ENCODE results near the gene PRIMA1.
A peak's percentile ranks its signal among the peaks of the same experiment; 100 is the strongest.

Gene PRIMA1

DNA sequence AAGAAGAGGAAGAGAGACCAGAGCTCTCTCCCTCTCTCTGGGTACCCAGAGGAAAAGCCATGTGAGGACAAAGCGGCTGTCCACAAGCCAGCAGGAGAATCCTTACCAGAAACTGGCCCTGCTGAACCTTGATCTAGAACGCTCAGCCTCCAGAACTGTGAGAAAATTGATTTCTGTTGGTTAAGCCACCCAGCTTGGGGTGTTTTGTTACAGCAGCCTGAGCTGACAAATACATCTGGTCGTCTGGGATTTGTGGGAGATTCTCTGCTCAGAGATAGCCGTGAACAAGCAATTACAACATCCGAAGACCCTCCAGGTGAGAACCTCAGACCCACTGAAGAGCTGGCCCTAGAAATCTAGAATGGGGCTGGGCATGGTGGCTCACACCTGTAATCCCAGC, 6.5 kb upstream of the PRIMA1 start:
- DNase-seq (ENCODE audit: low spot score), result no peak

DNA sequence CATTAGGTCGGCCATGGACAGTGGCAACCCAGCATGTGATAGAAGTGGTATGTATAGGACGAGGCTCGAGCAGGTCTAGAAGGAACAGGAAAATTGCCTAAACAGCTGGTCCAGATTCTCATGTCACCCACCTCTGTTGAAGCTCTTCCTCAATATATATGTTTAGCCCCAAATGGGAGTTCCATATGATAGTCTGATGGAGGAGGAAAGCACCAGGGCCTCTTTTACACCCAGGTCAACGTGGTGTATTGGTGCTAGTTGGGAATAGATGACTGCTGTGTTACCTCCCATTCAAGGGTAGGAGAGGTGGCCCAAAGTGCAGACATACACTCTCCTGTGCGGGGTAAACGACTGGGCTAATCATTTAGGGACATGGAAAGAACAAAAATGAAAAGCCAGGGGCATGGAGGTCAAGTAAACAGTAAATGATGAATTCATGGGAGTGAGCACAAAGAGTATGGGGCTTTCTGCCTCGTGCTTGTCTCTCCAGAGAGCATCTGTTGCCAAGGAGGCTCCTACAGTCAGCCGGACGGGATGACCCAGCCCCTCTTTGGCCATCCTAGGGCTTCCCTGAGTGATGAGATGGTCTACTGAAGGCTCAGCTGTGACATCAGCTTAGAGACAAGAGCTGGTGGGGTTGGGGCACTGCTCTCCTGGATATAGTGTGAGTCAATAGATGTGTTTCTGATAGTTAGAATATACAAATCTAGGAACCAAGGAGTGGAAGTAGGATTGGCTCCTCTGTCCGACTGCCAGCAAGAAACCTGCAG, 5.5 kb upstream of the PRIMA1 start:
- no peak for DNase-seq (ENCODE audit: low spot score)

DNA sequence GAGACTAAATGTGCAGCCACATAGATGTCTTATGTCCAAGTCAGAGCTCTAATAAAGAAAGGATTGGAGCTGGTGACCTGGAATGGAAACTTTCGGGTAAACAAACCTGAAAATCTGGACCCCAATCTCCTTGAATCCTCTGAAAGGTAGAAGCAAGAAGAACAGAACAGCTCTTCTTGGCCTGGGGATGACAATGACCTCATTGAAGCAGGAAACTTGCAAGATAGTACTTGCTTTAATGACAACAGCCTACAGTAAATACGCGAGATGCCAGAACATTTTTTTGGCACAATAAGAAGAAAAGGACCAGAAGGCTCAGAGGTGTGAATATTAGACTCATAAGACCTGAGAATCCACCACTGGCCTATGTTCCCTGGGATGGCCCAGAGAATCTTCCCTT, 4.1 kb upstream of the PRIMA1 start:
- no peak for DNase-seq (ENCODE audit: low spot score)

DNA sequence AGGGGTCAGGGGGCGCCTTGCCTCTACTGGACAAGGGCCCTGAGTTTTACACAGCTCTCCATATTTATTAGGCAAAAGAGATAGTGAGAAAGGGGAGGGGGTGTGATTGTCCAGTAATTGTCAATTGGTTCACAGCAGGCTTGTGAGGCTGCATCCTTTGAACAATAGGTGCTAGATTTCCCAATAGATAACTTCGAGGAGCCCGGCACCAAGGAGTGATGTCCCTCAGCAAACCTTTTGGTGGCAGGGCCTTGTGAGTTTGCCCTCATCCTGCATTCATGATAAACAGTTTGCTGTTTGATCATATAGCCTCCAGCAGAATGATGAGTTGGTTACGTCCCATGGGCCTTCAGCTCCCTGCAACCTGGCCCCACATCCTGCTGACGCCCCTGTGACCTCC, 2.7 kb upstream of the PRIMA1 start:
- DNase-seq (ENCODE audit: low spot score), result no peak

DNA sequence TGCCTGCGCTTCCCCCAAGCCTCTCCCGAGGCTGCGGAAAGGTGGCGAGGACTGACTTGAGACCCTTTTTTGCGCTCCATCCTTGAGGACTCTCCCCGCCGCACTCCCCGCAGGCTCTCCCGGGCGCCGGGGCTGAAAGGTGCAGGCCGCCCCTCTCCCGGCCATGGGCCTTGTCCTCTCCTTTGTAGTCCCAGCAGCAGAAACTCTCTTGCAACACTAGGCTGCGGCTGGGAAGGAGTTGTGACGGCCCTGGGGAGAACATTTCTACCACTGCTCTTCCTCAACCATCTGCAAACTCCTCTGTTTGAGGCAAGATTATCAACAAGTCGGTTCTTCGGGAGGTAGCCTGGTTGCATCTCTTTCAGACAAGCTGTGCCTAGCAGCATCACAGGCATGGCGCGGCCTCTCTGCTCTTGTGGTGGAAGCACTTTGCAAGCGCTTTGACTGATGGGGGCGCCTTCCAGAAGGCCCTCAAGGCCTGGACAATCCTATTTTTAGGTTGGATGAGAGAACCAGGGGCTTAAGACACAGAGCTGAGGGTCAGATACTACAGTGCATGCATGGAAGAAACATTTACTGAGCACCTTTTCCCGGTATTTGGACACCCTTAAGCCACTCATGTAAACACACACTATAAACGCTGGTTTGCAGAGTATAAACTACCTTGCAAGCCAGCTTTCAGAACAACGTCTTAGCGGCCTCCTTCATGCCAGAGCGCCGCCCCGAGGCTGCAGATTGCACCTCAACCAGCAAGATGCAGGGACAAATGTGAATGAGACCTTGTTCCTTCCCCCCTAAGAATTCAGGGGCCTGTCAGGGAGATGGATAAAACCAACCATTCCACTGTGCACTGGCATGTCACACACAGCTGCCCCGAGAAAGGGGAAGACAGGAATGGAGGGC, 1.2 kb upstream of the PRIMA1 start:
- peak; percentile 4 for DNase-seq (ENCODE audit: low spot score)

DNA sequence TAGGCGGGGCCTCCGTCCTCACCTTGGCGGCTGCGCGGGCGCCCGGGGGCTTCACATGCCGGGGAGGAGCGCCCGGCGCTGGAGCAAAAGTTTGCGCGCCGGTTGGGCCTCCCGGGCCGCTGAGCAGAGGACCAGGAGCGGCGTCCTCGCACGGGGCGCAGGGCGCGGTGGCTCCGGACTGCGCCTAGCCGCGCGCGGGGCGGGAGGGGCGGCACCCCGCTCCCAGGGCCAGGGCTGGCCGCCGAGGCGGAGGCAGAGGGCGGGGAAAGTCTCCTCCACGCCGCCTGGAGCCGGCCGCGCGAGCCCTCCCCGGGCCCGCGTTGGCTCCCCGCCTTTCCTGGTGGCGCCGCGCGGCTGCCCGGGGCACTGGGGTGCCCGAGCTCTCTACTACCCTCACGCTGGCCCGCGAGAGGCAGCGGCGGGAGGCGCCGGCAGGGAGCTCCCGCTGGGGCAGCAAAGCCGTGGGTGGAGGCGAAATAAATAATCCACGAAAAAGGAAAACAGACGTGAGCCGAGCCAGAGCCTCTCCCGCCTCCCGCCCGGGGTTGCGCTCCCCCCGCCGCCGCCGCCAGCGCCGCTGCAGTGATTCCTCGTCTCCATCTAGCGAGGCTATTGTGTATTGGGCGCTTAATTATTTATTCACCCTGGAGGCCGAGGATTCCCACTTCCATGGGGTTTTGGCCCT, 400 bp upstream of the PRIMA1 start:
- DNase-seq (ENCODE audit: low spot score), result no peak

GRCh38 chr14:93787465-93788292, 606 bp downstream of the PRIMA1 start:
- DNase-seq (ENCODE audit: low spot score), result no peak

- no peak for DNase-seq (ENCODE audit: low spot score)
Observed at GRCh38 chr14:93785423-93785822, 2.9 kb downstream of the PRIMA1 start.

DNA sequence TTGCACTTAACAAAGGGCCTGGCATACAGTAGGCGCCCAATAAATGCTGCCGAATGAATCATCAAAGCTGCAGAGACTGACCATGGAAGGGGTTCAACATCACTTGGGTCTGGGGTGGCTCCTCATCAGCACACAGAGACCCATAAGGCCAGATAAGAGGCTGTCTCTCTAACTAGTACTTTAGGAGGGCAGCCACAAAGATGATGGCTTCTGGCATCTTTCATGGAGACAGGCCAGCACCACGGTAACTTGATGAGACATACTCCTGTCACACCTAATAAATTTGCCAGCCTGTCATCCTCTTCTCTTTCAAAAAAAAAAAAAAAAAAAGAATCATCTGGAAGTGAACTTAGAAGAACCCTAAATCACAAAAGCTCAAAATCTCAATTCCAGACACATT, 3.4 kb downstream of the PRIMA1 start:
- DNase-seq (ENCODE audit: low spot score), result no peak

GRCh38 chr14:93780813-93781400, 7.4 kb downstream of the PRIMA1 start:
- no peak for DNase-seq (ENCODE audit: low spot score)

- DNase-seq (ENCODE audit: low spot score), result no peak
Observed at GRCh38 chr14:93778856-93779629, 9.2 kb downstream of the PRIMA1 start.

DNA sequence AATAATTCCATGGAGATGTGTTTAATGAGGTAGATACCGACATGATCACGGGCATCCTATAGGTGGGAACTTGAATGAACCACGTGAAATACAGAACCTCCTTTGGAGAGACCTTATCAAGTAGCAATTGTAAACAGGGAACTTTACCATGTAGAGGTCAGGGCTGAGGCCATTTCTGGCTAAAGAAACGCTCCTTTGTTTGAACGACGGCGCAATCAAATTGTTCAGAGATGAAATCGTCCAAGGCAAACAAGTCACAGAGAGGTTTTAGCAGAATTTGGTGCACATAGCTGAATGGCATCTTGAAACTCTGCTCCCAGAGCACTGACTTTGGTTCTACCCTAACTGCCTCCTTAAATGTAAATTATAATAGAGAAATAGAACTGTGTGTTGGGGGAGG, 9.8 kb downstream of the PRIMA1 start:
- no peak for DNase-seq (ENCODE audit: low spot score)

DNA sequence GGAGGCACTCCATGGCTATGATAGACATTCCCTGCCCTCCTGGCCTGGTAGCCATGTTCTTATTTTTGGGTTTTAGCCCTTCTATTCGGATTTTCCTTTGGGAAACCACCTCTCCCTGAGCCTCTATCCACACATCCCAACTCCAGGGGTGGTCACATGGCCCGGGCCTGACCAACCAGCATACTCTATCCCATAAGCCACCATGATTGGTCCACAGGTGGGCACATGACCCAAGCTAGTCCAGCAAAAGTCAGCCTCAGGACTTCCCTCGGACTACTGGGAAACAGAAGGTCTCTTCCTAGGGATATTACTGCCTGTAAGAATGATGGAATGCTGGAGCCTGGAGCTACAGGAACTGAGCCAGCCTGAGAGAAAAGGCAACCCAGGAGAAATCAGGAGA, 12.5 kb downstream of the PRIMA1 start:
- no peak for DNase-seq (ENCODE audit: low spot score)

DNA sequence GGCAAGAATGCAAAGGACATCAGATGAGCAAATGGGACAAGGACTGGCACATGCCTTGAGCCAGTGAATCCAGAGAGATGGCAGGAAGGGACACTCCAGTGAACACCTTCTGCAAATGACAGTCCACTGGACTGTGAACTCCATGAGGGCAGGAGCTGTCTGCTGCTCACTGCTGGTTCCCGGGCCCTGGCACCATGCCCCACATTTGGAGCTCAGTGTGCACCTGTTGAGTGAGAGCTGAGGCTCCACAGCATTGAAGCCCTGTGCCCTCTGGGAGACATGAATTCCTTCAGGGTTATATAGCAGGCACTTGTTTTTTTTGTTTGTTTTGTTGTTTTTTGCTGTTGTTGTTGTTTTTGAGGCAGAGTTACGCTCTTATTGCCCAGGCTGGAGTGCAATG, 13.1 kb downstream of the PRIMA1 start:
- no peak for DNase-seq (ENCODE audit: low spot score)

DNA sequence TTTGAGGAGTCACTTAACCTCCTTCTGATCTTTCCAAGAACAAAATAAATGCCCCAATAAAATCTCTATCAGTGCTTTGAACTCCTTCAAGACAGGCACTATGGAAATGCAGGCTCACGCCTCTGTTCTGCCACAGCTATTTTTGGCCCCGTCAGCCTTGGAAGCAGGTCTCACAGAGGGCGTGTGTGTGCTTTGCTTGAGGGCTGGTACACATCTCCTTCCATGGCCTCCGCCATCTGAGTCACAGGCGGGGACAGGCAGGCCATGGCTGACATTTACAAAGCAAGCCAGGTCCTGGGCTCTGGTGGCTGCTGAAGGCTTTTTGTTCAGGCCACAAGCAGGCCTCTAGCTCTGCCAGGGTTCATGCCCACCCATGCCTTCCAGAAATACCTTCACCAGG, 16.0 kb downstream of the PRIMA1 start:
- DNase-seq (ENCODE audit: low spot score), result no peak

GRCh38 chr14:93765970-93766369, 22.3 kb downstream of the PRIMA1 start:
- DNase-seq (ENCODE audit: low spot score), result no peak

DNA sequence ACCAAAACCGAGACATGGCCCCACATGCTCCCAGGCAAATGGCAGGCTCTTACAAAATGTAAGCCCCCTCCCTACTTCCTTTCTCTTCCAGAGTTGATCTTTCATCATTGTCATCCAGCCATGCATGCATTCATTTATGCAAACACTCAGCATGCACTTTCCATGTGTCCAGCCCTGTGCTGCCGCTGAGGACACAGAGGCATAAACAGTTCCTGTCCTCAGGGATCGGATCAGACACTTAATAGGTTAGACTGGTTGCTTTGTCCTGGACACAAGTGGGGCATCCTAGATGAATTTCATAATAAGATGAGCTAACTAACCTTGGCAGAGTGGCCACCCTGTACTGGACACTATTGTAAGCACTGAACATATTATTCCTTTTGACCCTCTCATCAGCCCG, 23.1 kb downstream of the PRIMA1 start:
- no peak for DNase-seq (ENCODE audit: low spot score)

- no peak for DNase-seq (ENCODE audit: low spot score)
Observed at GRCh38 chr14:93764211-93764659, 24.1 kb downstream of the PRIMA1 start.

DNA sequence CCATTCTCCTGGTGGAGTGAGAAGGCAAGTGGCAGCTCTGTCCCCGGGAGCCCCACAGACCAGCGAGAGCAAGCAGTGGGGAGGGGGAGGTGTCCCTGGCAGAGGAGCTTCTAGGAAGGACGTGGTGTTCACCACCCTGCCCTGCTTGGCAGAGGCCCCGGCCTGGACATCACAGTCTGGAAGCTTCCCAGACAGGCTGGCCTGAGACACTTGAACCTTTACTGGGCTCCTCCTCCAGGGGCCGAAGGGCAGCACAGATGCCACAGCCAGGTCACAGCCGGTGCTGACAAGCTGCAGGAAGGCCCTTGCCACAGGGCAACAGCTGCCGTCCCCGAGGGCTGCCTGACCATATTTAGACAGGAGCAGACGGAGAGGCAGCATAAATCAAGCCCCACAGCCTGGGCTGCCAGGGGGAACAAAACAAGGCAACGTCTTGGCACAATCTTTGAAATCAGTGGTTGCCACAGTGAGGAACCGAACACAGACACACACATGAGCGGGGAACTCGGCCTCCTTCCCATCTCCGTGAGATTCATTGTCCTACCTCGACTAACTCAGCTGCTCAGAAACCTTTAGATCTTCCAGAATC, 28.5 kb downstream of the PRIMA1 start:
- DNase-seq (ENCODE audit: low spot score), result no peak

DNA sequence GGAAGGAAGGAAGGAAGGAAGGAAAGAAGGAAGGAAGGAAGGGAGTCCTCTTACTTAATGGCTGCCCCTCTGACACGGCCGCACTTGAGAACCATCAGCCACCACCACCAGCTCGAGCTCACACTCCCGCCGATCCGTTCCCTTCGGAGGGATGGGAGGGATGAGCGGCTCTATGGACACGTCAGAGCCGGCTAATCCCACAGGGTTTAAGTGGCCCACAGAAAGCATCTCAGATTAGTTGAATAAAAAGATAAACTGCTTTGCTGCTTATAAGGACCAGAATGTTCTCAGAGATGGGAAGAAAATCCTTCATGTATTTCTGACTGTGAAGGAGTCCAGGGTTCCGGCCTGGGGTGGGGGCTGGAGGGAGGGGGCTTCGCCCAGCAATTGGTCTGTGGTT, 31.1 kb downstream of the PRIMA1 start:
- DNase-seq (ENCODE audit: low spot score), result no peak

Data from kidney capillary endothelial cell (primary cell).